BJ (cell line): ENCODE results near the gene TRAF2. TPM values are rescaled to one million over a fixed set of nuclear protein-coding genes. Genes with fewer than 3 reads are reported as not detected.

Experiments
- CTCF ChIA-PET: fragments of 350-600 bp; formaldehyde crosslinking; extraction: SDS; loops from one replicate; lab custom pipeline; 2021; ENCODE audit warnings: antibody characterized with exemption, inconsistent platforms; lab: Yijun Ruan, JAX
- POLR2A ChIA-PET: fragments of 300-600 bp; sonication (Branson Sonifier 250); formaldehyde crosslinking; extraction: SDS; loops from one replicate; lab custom pipeline; 2021; ENCODE audit warnings: antibody characterized with exemption; lab: Charles Lee
- DNase-seq: peaks from one replicate; pipeline ENCODE4 v3.0.0-alpha.2; 2011; ENCODE audit warnings: low read depth
- H3K27me3 ChIP-seq: 2 replicates; pipeline ENCODE4 v1.6.0; 2011; ENCODE audit warnings: low read length; ENCODE audit not compliant: control insufficient read depth, insufficient read depth
- H3K36me3 ChIP-seq: 2 replicates; pipeline ENCODE4 v1.5.1; 2011; ENCODE audit warnings: low read length; ENCODE audit not compliant: control insufficient read depth, insufficient read depth
- H3K4me3 ChIP-seq: 2 replicates; pipeline ENCODE4 v1.5.1; 2011; ENCODE audit warnings: low read depth, mild to moderate bottlenecking, control low read depth, low read length
- CTCF ChIP-seq: IDR thresholded peaks from 2 replicates; pipeline ENCODE4 v1.5.1; 2011; ENCODE audit warnings: low read depth, mild to moderate bottlenecking, control low read depth, inconsistent platforms, low read length, moderate library complexity; ENCODE audit not compliant: insufficient read depth
- polyA plus RNA-seq: library from polyadenylated mRNA; depleted of rRNA; stranded (reverse); fragments of >200 nt; gene quantifications from 2 replicates; pipeline ENCODE4 v1.2.3, GENCODE V29; 2011; rRNA removed
- small RNA-seq: library from RNA; depleted of rRNA; stranded (forward); fragments of <200 nt; gene quantifications from one replicate; pipeline ENCODE3, GENCODE V24; 2012; ENCODE audit warnings: low replicate concordance, low read depth; ENCODE audit not compliant: insufficient read length

TRAF2 gene
- polyA plus RNA-seq, 1 experiment: 13.6 TPM

- TF ChIP-seq CTCF: no peak
- Histone ChIP-seq H3K4me3 (no peak overlapping the region), H3K27me3 (no peaks in the 10 kb centered on the region), H3K36me3 (no peaks in the 10 kb centered on the region)
- DNase-seq: no peak
- POLR2A ChIA-PET: no interaction called here
- CTCF ChIA-PET: interaction anchor here (0.7 to 2.5 kb wide), 4 partner anchors 26 to 186 kb away, joined by 3 to 11 read pairs (median 4); no protein-coding TSS in a partner anchor
Measured at GRCh38 chr9:136973618-136974617, 87.6 kb downstream of the TRAF2 start.

- no peak for DNase-seq
- TF ChIP-seq CTCF: no peak
- no peaks in the 10 kb centered on the region for H3K36me3 ChIP-seq
- H3K4me3 ChIP-seq: no peak overlapping the region
- H3K27me3 ChIP-seq: no peaks in the 10 kb centered on the region
- ChIA-PET POLR2A (no interaction called here), CTCF (interaction anchor here (1.4 to 2.5 kb wide), 3 partner anchors 27 to 61 kb away, joined by 4 to 11 read pairs (median 11); no protein-coding TSS in a partner anchor)
Measured at GRCh38 chr9:136974817-136975535, 88.7 kb downstream of the TRAF2 start.

- Histone ChIP-seq H3K36me3 (no peaks in the 10 kb centered on the region), H3K4me3 (no peak overlapping the region), H3K27me3 (no peaks in the 10 kb centered on the region)
- TF ChIP-seq CTCF: 0 out of 2 replicates have a peak, but pooled peaks have one; percentile 13
- POLR2A ChIA-PET: no interaction called here
- CTCF ChIA-PET: interaction anchor here (1.4 to 2.5 kb wide), 3 partner anchors 28 to 60 kb away, joined by 4 to 11 read pairs (median 11); no protein-coding TSS in a partner anchor
- DNase-seq: no peak
Measured at GRCh38 chr9:136975644-136976043, 89.3 kb downstream of the TRAF2 start.

Small RNAs within 50 kb of the gene (small RNA-seq; reads per million reads assigned to genes)
- gene MIR4479: not detected

Other genes with a start within 250 kb of the TRAF2 start
- 13.8 and 26.9 TPM in 2 replicates for gene EGFL7, start 223.6 kb upstream of the TRAF2 start, polyA plus RNA-seq
- gene AGPAT2, start 199.1 kb upstream of the TRAF2 start, polyA plus RNA-seq: 48.3 and 68.3 TPM in 2 replicates
- gene DIPK1B, start 173.9 kb upstream of the TRAF2 start, polyA plus RNA-seq: 0.17 and 0.42 TPM in 2 replicates
- not detected in 2 replicates for gene LCN10, start 143.6 kb upstream of the TRAF2 start, polyA plus RNA-seq
- not detected in 2 replicates for gene LCN6, start 138.0 kb upstream of the TRAF2 start, polyA plus RNA-seq
- not detected in 2 replicates for gene LCN8, start 128.3 kb upstream of the TRAF2 start, polyA plus RNA-seq
- gene LCN15, start 122.0 kb upstream of the TRAF2 start, polyA plus RNA-seq: not detected in 2 replicates
- 51.5 and 62.5 TPM in 2 replicates for gene TMEM141, start 95.2 kb upstream of the TRAF2 start, polyA plus RNA-seq
- gene CCDC183, start 90.2 kb upstream of the TRAF2 start, polyA plus RNA-seq: 0.20 and 0.33 TPM in 2 replicates
- gene RABL6, start 78.6 kb upstream of the TRAF2 start, polyA plus RNA-seq: 36.7 and 60.2 TPM in 2 replicates
- 0.86 and 1.0 TPM in 2 replicates for gene AJM1, start 44.0 kb upstream of the TRAF2 start, polyA plus RNA-seq
- gene PHPT1, start 37.1 kb upstream of the TRAF2 start, polyA plus RNA-seq: 116 and 233 TPM in 2 replicates
- 0.86 and 1.6 TPM in 2 replicates for gene MAMDC4, start 34.2 kb upstream of the TRAF2 start, polyA plus RNA-seq
- gene EDF1, start 20.2 kb upstream of the TRAF2 start, polyA plus RNA-seq: 513 and 672 TPM in 2 replicates
- gene FBXW5, start 58.2 kb downstream of the TRAF2 start, polyA plus RNA-seq: 46.9 and 71.9 TPM in 2 replicates
- gene C8G, start 58.7 kb downstream of the TRAF2 start, polyA plus RNA-seq: 0.48 and 0.60 TPM in 2 replicates
- gene LCN12, start 65.8 kb downstream of the TRAF2 start, polyA plus RNA-seq: 0.36 and 0.40 TPM in 2 replicates
- 0.31 and 0.58 TPM in 2 replicates for gene PTGDS, start 91.0 kb downstream of the TRAF2 start, polyA plus RNA-seq
- gene LCNL1, start 96.5 kb downstream of the TRAF2 start, polyA plus RNA-seq: 0.01 and 0.06 TPM in 2 replicates
- 10.3 and 11.8 TPM in 2 replicates for gene PAXX, start 105.9 kb downstream of the TRAF2 start, polyA plus RNA-seq
- 3.9 and 4.0 TPM in 2 replicates for gene CLIC3, start 110.1 kb downstream of the TRAF2 start, polyA plus RNA-seq
- gene ABCA2, start 141.7 kb downstream of the TRAF2 start, polyA plus RNA-seq: 8.7 and 16.0 TPM in 2 replicates
- not detected in 2 replicates for gene FUT7, start 145.6 kb downstream of the TRAF2 start, polyA plus RNA-seq
- gene NPDC1, start 159.7 kb downstream of the TRAF2 start, polyA plus RNA-seq: 21.8 and 31.9 TPM in 2 replicates
- not detected in 2 replicates for gene ENTPD2, start 167.5 kb downstream of the TRAF2 start, polyA plus RNA-seq
- 5.1 and 8.6 TPM in 2 replicates for gene SAPCD2, start 184.0 kb downstream of the TRAF2 start, polyA plus RNA-seq
- 2.8 and 5.6 TPM in 2 replicates for gene UAP1L1, start 191.0 kb downstream of the TRAF2 start, polyA plus RNA-seq
- 53.0 and 80.0 TPM in 2 replicates for gene MAN1B1, start 200.5 kb downstream of the TRAF2 start, polyA plus RNA-seq
- 66.7 and 94.4 TPM in 2 replicates for gene DPP7, start 228.2 kb downstream of the TRAF2 start, polyA plus RNA-seq